Vagina (tissue), 2 donors: ENCODE results near the gene ZNF593OS. TPM values are rescaled to one million over a fixed set of nuclear protein-coding genes. Genes with fewer than 3 reads are reported as not detected.

Experiments used
- DNase-seq, 2 donors: peaks; one replicate each; pipeline ENCODE4 v3.0.0-alpha.2; 2017; ENCODE audit errors: extremely low spot score in 2 of 2
- H3K27ac ChIP-seq: fragments of 200-600 bp; sonication (generic); one replicate; pipeline ENCODE4 v1.5.1; 2019
- H3K27me3 ChIP-seq: fragments of 200-600 bp; sonication (generic); one replicate; pipeline ENCODE4 v1.5.1; 2019
- H3K36me3 ChIP-seq, 2 donors: fragments of 200-600 bp; sonication (generic); one replicate each; pipeline ENCODE4 v1.5.1; 2017 to 2019
- H3K4me1 ChIP-seq: fragments of 200-600 bp; sonication (generic); one replicate; pipeline ENCODE4 v1.5.1; 2019
- H3K4me3 ChIP-seq, 2 donors: fragments of 200-600 bp; sonication (generic); 1 replicate in 1 of 2; 2 replicates in 1 of 2; pipeline ENCODE4 v1.5.1; 2016 to 2019
- H3K9me3 ChIP-seq: fragments of 200-600 bp; sonication (generic); one replicate; pipeline ENCODE4 v1.5.1; 2019
- POLR2A ChIP-seq, 2 donors: fragments of 450-650 bp; IDR thresholded peaks; one replicate each; pipeline ENCODE4 v1.6.1; 2017; ENCODE audit warnings: antibody characterized with exemption in 2 of 2, mild to moderate bottlenecking in 2 of 2, moderate library complexity in 2 of 2
- POLR2AphosphoS5 ChIP-seq, 2 donors: sonication (generic); formaldehyde crosslinking; IDR thresholded peaks; one replicate each; pipeline ENCODE4 v1.9.0; 2017; ENCODE audit warnings: antibody characterized with exemption in 2 of 2, mild to moderate bottlenecking in 2 of 2, low read depth in 1 of 2; ENCODE audit not compliant: insufficient read depth in 1 of 2
- intact Hi-C: fragments of 100-400 bp; cut with DNase I; formaldehyde crosslinking; loops from one replicate; pipeline ENCODE4 v1.15.1; 2023
- total RNA-seq: library from RNA; depleted of rRNA; stranded (reverse); fragments of >200 nt; gene quantifications from one replicate; pipeline ENCODE4 v1.2.3, GENCODE V29; 2016
- TF ChIP-seq, protein P1 (sequence below), 3 experiments: fragments of 450-650 bp in 2 of 3; fragments of 200-600 bp in 1 of 3; sonication (generic) in 1 of 3; IDR thresholded peaks; one replicate each; pipeline ENCODE4 v1.5.1; 2017 to 2019; ENCODE audit warnings: antibody characterized with exemption in 3 of 3, mild to moderate bottlenecking in 2 of 3, moderate library complexity in 2 of 3

ZNF593OS gene
- total RNA-seq, 1 donor from 2014 or later = not detected

DNA sequence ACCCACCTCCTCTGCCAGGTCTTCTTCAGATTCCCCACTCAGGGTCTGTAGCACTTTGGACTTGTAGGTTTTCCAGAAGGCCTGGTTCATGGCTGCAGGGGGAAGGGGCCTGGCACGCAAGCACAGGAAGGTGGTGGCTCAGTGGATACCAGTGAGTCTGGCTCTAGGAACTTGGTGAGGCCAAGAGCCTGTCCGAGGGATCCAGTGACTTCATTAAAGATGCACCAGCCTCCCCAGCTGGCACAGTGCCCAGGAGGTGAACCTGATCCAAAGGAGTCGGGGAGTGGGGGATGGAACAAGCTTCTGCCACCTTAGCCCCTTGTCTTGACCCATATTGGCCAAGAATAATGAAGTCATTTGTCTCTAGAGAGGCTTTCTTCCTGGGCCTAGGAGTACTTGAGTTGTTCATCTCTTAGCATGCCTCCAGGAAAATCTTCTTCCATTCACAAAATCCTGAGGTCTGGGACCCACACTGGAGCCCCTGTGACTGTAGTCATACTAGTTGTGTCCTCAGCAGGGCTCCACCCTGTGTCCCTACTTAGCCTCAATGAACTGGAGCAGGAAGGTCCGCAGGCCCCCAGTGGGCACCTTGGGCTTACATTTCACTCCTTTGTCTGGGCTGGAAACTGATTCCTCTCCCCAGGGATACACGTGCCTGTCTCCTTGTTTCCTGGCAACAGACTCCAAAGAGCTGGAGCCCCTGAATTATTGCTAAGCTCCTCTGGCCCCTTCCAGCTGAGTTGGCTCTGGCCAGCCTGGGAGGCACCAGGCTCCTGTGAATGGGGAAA, 3.0 kb downstream of the ZNF593OS start, which contains the start of gene C1orf232:
Gene C1orf232 (minus strand): TSS at position 554 of the 788 bp plus-strand sequence. CDS start 464 bp downstream, at position 90.
- Histone ChIP-seq H3K4me3 (peak within 1 kb of the TSS; percentile 70 to 96), H3K27me3 (no peaks in the 10 kb centered on the region), H3K27ac (peak within 1 kb of the TSS; percentile 60), H3K36me3 (no peaks in the 10 kb centered on the region), H3K4me1 (peaks cover 21% of the 10 kb centered on the region), H3K9me3 (no peaks in the 10 kb centered on the region)
- TF ChIP-seq POLR2A (IDR thresholded peaks at IDR 0.05) (no peak), POLR2AphosphoS5 (IDR thresholded peaks at IDR 0.05; ENCODE audit: insufficient read depth in 1 of 2, low read depth in 1 of 2) (no peak)
- TF ChIP-seq, protein P1, sequence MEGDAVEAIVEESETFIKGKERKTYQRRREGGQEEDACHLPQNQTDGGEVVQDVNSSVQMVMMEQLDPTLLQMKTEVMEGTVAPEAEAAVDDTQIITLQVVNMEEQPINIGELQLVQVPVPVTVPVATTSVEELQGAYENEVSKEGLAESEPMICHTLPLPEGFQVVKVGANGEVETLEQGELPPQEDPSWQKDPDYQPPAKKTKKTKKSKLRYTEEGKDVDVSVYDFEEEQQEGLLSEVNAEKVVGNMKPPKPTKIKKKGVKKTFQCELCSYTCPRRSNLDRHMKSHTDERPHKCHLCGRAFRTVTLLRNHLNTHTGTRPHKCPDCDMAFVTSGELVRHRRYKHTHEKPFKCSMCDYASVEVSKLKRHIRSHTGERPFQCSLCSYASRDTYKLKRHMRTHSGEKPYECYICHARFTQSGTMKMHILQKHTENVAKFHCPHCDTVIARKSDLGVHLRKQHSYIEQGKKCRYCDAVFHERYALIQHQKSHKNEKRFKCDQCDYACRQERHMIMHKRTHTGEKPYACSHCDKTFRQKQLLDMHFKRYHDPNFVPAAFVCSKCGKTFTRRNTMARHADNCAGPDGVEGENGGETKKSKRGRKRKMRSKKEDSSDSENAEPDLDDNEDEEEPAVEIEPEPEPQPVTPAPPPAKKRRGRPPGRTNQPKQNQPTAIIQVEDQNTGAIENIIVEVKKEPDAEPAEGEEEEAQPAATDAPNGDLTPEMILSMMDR (IDR thresholded peaks at IDR 0.05) = no peak
- no peak for DNase-seq
- intact Hi-C loops = loop anchor here (10.0 kb wide), 1 partner anchor 134 kb away; no protein-coding TSS in a partner anchor

DNA sequence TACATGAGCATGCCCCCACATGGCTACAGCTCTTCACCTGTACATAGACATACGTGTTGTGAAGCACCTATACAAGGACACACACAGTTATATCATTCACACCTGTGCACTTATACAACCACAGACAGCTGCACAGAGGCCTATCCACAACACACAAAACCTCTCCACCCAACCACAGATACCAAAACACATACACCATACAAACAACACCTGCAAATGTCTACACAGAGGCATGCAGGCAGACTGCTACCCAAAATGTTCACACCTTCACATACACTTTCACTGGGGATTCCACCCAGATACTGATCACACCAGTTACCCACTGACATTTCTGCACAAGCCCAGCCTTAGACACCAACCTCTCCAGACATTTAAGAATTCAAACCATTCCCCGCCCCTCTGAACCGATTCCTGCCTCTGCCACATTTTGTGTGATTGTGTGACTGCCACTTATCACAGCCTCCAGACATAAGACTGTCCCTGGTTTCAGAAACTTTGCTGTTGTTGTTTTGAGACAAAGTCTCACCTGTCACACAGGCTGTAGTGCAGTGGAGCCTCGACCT, 4.8 kb downstream of the ZNF593OS start:
- intact Hi-C loops = loop anchor here (10.0 kb wide), 1 partner anchor 132 kb away; no protein-coding TSS in a partner anchor
- Histone ChIP-seq H3K9me3 (no peaks in the 10 kb centered on the region), H3K36me3 (no peaks in the 10 kb centered on the region), H3K4me3 (no peak overlapping the region), H3K27ac (no peak overlapping the region), H3K4me1 (peaks cover 21% of the 10 kb centered on the region), H3K27me3 (no peaks in the 10 kb centered on the region)
- TF ChIP-seq, protein P1 (IDR thresholded peaks at IDR 0.05) = no peak
- no peak for TF ChIP-seq POLR2A (IDR thresholded peaks at IDR 0.05)
- TF ChIP-seq POLR2AphosphoS5 (IDR thresholded peaks at IDR 0.05; ENCODE audit: insufficient read depth in 1 of 2, low read depth in 1 of 2) = no peak
- DNase-seq = no peak

DNA sequence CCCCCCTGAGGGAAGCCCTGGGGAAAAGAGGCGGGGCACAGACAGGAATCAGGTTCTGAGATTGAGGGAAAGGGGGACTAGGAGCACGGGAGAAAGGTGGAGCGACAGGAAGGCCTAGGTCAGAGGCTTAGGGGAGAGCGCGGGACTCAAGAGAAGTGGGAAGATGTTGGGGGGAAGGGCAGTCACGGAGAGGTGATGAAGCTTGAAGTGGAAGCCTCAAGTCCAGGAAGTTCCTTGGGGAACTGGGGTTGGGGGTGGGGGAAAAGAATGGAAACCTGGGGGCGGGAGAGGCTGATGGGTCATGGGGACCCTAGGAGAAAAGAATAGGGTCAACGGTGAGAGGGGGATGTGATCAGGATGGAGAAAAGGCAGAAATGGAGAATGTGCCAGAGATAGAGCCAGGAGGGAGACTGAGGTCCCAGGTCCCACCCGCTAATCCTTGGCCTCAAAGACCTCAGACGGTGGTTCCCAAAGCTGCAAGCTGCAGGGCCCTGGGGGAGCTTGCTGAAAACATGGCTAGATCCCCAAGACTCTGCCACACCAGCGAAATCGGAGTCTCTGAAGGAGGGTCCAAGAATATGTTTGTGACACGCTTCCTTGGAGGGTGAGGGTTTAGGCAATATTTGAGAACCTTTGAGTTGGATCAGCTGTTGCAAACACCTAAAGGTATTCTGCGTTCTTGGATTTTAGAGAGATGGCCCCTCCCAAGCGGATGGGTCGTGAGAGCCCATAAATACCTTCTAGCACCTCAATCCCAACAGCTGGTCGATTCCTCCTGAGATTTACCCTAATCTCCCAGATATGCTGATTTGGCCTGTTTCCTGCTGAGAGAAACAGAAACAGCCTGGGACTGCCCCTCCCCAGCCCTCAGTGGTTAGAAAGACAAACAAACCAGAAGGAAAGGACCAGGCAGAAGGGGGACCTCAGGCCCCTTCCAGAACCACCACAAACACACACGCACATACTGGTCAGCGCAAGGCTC, 6.5 kb downstream of the ZNF593OS start:
- DNase-seq = no peak
- H3K9me3 ChIP-seq = no peaks in the 10 kb centered on the region
- intact Hi-C loops = loop anchor here (5.0 to 10.0 kb wide), 2 partner anchors 53 to 130 kb away; partner anchors contain the start of gene PDIK1L
- no peak for TF ChIP-seq POLR2A (IDR thresholded peaks at IDR 0.05)
- no peaks in the 10 kb centered on the region for H3K36me3 ChIP-seq
- H3K27ac ChIP-seq = peak overlapping the region; percentile 16
- no peak overlapping the region for H3K4me3 ChIP-seq
- H3K27me3 ChIP-seq = no peaks in the 10 kb centered on the region
- H3K4me1 ChIP-seq = peaks cover 16% of the 10 kb centered on the region

DNA sequence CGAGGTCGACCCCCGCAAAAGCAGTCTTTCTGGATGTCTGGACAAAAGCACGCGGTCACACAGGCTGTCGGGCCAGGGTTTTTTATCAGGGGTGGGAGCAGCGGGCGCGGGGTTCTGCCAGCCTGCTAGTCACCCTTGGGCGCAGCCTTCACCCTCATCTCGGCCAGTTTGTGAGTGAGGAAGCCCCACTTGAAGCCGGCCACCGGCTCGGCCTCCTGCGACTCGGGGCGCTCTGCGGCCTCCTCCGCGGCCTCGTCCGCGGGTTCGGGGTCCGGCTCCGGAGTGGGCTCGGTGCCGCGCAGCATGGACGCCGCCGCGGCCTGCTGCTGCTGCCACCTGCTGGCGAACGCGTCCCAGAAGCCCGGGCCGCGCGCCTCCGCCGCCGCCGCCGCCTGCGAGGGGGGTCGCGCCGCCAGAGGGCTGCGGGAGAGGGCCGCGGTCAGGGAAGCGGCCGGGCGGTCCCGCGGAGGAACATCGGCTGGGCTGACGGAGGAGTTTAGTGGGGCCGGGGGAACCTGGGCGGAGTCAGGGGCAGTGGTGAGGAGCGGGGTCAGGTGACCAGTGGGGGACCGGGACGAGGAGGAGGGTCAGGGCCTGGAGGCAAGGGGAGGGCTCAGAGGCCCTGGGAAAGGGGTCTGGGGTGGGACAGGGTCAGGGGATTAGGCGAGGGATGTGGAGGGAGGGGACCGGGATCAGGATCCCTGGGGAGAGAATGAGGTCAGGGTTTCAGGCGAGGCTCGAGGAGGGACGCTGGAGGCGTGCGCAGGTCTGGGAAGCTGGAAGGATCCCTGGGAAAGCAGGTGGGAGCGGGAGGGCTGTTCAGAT, 7.4 kb downstream of the ZNF593OS start:
- TF ChIP-seq POLR2AphosphoS5 (IDR thresholded peaks at IDR 0.05; ENCODE audit: insufficient read depth in 1 of 2, low read depth in 1 of 2) (no peak), POLR2A (IDR thresholded peaks at IDR 0.05) (no peak)
- TF ChIP-seq, protein P1 (IDR thresholded peaks at IDR 0.05) = peak in 1 of 3 experiments; percentile 70
- Histone ChIP-seq H3K27ac (peak overlapping the region; percentile 16), H3K4me3 (peak overlapping the region; percentile 28 to 70), H3K4me1 (peaks cover 14% of the 10 kb centered on the region), H3K9me3 (no peaks in the 10 kb centered on the region), H3K27me3 (no peaks in the 10 kb centered on the region), H3K36me3 (no peaks in the 10 kb centered on the region)
- no peak for DNase-seq
- intact Hi-C loops = loop anchor here (5.0 to 10.0 kb wide), 2 partner anchors 52 to 129 kb away; partner anchors contain the start of gene PDIK1L
